Colonic mucosa (tissue), 4 donors: ENCODE results near the gene ID2. TPM values are rescaled to one million over a fixed set of nuclear protein-coding genes. Genes with fewer than 3 reads are reported as not detected.

ENCODE experiments used
- DNase-seq: peaks from one replicate; pipeline ENCODE4 v3.0.0-alpha.2; 2020
- H3K27ac ChIP-seq: fragments of 200-600 bp; one replicate; pipeline ENCODE4 v1.8.0; 2021
- H3K27me3 ChIP-seq: fragments of 200-600 bp; one replicate; pipeline ENCODE4 v1.8.0; 2021
- H3K36me3 ChIP-seq: fragments of 200-600 bp; one replicate; pipeline ENCODE4 v1.8.0; 2021
- H3K4me1 ChIP-seq: fragments of 200-600 bp; one replicate; pipeline ENCODE4 v1.8.0; 2021; ENCODE audit warnings: mild to moderate bottlenecking
- H3K4me3 ChIP-seq: fragments of 200-600 bp; one replicate; pipeline ENCODE4 v1.8.0; 2021
- H3K9ac ChIP-seq, 2 donors: one replicate each; pipeline ENCODE4 v1.7.0; 2013; ENCODE audit warnings: control low read depth in 2 of 2, low read depth in 2 of 2, low read length in 2 of 2
- H3K9me3 ChIP-seq: fragments of 200-600 bp; one replicate; pipeline ENCODE4 v1.8.0; 2021
- intact Hi-C: fragments of 100-400 bp; cut with DNase I; formaldehyde crosslinking; loops from one replicate; pipeline ENCODE4 v1.14.1; 2022
- total RNA-seq, 2 donors: library from RNA; stranded (reverse); fragmentation: NEBNext Ultra II Directional in 1 of 2; extraction: Animal tissue kit (Norgen Biotek cat#: 25700) in 1 of 2; gene quantifications; one replicate each; pipeline ENCODE4 v1.2.1, GENCODE V29; 2021
- TF ChIP-seq, protein P1 (sequence below): fragments of 200-600 bp; IDR thresholded peaks from one replicate; pipeline ENCODE4 v1.8.0; 2022; ENCODE audit warnings: antibody characterized with exemption, mild to moderate bottlenecking
- donor health status: healthy.
- donor health status: DM: no; HTN: no; CAD: no.
- donor health status: DM: no; HTN: no; CAD: no.

ID2 gene
- total RNA-seq, 2 donors from 2014 or later, result 100.0 to 108 TPM

DNA sequence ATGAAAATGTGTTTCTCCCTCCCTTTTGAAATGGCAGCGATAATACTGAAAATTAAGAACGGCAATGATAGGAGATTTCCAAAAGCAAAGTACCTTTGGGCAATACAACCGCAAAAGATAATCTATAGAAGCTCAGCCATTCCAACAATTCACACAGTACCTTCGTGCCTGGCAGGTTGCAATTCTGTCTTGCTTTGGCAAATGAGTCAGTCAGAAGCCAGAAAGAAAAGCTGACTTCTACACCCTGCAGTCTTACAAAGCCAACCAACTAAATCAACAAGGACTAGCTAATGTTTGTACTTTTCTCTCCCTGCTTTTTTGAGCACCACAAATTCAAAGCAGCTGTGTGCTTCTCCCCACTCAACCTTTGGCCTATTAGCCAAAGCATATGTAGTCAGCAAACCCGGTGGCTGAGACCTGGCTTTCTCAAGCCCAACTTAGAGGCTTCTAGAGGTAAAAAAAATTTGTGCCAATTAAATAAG lies 25.7 kb upstream of the ID2 start:
- DNase-seq, result no peak

DNA sequence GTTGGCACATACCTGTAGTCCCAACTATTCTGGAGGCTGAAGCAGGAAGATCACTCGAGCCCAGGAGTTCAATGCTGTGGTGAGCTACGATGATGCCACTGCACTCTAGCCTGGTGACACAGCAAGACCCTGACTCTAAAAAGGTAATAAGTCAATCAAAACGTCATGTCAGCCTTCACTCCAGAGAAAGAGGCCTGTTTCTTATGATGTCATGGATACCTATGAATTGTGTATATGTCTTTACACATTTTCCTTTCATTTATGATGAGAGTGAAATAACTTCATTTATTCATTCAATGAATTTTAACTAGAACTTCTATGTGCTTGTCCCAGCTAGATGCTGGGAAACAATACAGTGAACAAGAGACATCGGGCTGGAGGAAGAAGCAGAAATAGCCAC lies 25.0 kb upstream of the ID2 start:
- Histone ChIP-seq H3K36me3 (no peaks in the 10 kb centered on the region), H3K27me3 (no peaks in the 10 kb centered on the region), H3K9me3 (no peaks in the 10 kb centered on the region), H3K27ac (no peak overlapping the region), H3K4me1 (no peaks in the 10 kb centered on the region), H3K4me3 (no peak overlapping the region), H3K9ac (no peak overlapping the region)
- TF ChIP-seq, protein P1, sequence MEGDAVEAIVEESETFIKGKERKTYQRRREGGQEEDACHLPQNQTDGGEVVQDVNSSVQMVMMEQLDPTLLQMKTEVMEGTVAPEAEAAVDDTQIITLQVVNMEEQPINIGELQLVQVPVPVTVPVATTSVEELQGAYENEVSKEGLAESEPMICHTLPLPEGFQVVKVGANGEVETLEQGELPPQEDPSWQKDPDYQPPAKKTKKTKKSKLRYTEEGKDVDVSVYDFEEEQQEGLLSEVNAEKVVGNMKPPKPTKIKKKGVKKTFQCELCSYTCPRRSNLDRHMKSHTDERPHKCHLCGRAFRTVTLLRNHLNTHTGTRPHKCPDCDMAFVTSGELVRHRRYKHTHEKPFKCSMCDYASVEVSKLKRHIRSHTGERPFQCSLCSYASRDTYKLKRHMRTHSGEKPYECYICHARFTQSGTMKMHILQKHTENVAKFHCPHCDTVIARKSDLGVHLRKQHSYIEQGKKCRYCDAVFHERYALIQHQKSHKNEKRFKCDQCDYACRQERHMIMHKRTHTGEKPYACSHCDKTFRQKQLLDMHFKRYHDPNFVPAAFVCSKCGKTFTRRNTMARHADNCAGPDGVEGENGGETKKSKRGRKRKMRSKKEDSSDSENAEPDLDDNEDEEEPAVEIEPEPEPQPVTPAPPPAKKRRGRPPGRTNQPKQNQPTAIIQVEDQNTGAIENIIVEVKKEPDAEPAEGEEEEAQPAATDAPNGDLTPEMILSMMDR, result no peak
- intact Hi-C loops, result no loop called here
- no peak for DNase-seq

More for the DNA sequence above, 25.7 kb upstream of the ID2 start:
- intact Hi-C loops, result no loop called here
- H3K27me3 ChIP-seq, result no peaks in the 10 kb centered on the region
- no peaks in the 10 kb centered on the region for H3K9me3 ChIP-seq
- no peaks in the 10 kb centered on the region for H3K36me3 ChIP-seq
- no peak overlapping the region for H3K9ac ChIP-seq
- H3K4me3 ChIP-seq, result no peak overlapping the region
- no peaks in the 10 kb centered on the region for H3K4me1 ChIP-seq
- H3K27ac ChIP-seq, result no peak overlapping the region
- TF ChIP-seq, protein P1, result no peak

DNA sequence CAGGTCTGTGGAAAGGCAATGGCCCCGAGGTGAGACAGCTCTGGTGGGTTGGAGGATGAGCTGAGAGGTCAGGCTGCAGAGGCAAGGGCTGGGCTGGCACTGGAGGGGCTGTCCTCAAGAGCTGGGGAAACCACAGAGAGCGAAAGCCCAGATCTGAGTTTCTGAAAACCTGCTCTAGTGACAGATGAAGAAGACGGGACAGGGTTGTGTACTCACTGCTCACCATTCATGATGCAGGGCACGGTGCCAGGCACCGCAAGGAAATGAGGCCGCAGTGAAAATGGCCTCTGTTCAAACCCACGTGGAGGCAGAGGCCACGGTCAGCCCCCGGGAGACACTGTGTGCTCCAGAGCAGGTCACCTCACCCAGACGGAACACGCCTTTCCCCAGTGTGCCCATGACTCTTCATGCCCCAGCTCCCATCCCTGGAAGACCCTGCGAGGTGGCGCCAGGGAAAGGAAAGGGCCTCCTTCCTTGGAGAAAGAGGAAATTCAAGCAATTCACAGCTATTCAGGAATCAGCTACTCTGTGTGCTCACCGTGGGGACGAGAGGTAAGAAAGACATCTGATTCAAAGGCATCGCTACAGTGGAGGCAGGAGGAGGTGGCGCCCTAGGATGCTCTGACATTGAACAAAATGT lies 24.3 kb upstream of the ID2 start:
- intact Hi-C loops, result no loop called here
- DNase-seq, result no peak
- TF ChIP-seq, protein P1, result no peak

DNA sequence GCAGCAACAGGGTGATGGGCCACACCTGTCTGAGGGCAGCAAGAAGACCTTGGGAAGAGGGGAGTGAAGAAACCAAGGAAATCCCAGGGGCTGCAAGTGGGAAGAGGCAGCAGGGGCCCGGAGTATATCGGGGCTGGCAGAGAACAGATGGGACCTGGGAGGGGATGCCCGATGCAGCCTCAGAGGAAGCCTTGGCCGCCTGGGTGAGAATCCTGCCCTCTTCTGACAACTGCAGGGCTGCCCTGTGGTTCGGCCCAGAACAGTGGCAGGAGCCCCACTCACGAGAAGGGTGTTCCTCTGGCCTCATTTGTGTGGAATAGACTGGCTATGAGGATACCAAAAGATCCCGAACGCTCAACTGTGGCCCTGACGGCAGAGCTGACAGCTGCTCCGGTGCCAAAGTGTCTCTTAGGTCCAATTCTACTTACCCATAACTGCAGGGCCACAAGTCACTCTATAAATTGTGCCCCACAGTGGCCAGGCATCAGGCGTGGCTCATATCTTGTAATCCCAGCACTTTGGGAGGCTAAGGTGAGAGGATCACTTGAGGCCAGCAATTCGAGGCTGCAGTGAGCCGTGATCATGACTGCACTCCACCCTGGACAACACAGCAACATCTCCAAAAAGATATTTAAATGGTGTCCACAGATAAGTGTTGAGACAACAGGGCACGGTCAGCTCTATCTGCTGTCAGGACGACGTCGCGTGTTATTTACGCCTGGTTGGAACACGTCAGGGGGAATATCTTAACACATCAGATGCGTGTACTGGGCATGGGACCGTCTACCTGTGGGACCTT lies 23.6 kb upstream of the ID2 start:
- intact Hi-C loops, result no loop called here
- H3K4me1 ChIP-seq, result no peaks in the 10 kb centered on the region
- no peaks in the 10 kb centered on the region for H3K36me3 ChIP-seq
- H3K4me3 ChIP-seq, result no peak overlapping the region
- no peak overlapping the region for H3K27ac ChIP-seq
- H3K27me3 ChIP-seq, result no peaks in the 10 kb centered on the region
- no peak for DNase-seq
- TF ChIP-seq, protein P1, result no peak
- no peaks in the 10 kb centered on the region for H3K9me3 ChIP-seq
- H3K9ac ChIP-seq, result no peak overlapping the region

More for the DNA sequence above, 24.3 kb upstream of the ID2 start:
- Histone ChIP-seq H3K4me3 (no peak overlapping the region), H3K36me3 (no peaks in the 10 kb centered on the region), H3K27me3 (no peaks in the 10 kb centered on the region), H3K4me1 (no peaks in the 10 kb centered on the region), H3K9ac (no peak overlapping the region), H3K27ac (no peak overlapping the region), H3K9me3 (no peaks in the 10 kb centered on the region)

DNA sequence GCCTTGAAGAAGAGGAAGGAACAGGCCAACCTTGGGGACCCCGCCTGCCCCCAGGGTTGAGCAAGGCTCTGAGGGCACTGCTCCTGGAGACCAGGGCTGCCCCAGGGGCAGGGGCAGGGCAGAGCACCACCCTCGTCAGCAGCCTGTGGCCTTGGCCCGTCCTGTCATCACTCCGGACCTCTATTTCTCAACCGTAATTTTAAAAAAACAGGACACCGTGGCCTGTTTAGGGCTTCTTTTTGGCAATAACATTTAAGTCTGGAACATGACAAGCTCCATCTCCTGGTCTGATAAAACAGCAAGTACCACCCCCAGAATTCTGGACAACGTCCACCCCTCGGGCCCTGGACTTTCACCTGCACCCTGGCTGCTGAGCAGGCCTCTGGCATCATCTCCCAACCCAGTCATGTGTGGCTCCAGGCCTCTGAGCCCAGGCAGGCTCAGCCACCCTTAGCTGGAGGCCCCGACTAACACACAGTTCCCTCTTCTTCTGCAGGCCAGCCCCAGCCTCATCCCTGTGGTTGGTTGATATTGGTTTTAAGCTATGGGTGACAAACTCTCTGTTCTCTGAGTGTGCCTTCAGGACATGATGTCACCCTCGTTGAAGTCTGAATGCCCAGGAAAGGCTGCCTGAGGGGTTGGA lies 22.6 kb upstream of the ID2 start:
- no peak for DNase-seq
- no peak overlapping the region for H3K9ac ChIP-seq
- no peaks in the 10 kb centered on the region for H3K36me3 ChIP-seq
- TF ChIP-seq, protein P1, result no peak
- H3K9me3 ChIP-seq, result no peaks in the 10 kb centered on the region
- no peak overlapping the region for H3K27ac ChIP-seq
- no peak overlapping the region for H3K4me3 ChIP-seq
- no peaks in the 10 kb centered on the region for H3K4me1 ChIP-seq
- H3K27me3 ChIP-seq, result no peaks in the 10 kb centered on the region
- intact Hi-C loops, result no loop called here
